ENCODE data around the gene DKC1. TPM values are rescaled to one million over a fixed set of nuclear protein-coding genes. Genes with fewer than 3 reads are reported as not detected.

DKC1 gene
- total RNA-seq, 2 donors from 2014 or later, result 17.9 to 26.0 TPM

GRCh38 chrX:154793084-154793795 lies 30.6 kb downstream of the DKC1 start:
- H3K4me3 ChIP-seq, result no peak overlapping the region
- H3K4me1 ChIP-seq, result peaks cover 30% of the 10 kb centered on the region
- ATAC-seq, result no peak
- peak overlapping the region in 1 of 4 donors; percentile 63 for H3K27ac ChIP-seq
- H3K27me3 ChIP-seq, result no peaks in the 10 kb centered on the region
- H3K36me3 ChIP-seq (replicated peaks in 1 of 2; ENCODE audit: insufficient read depth in 1 of 2, low read depth in 2 of 2), result no peaks in the 10 kb centered on the region
- no peak for TF ChIP-seq CTCF (IDR thresholded peaks at IDR 0.05)
- no peak for TF ChIP-seq POLR2A (IDR thresholded peaks at IDR 0.05)
- intact Hi-C loops (cut with DNase I), result no loop called here
- DNase-seq, result no peak
- H3K9me3 ChIP-seq, result no peaks in the 10 kb centered on the region
- WGBS, 2 donors, result 48% methylated on average over 7 of the region's 7 CpGs

- Histone ChIP-seq H3K36me3 (replicated peaks in 1 of 2; ENCODE audit: insufficient read depth in 1 of 2, low read depth in 2 of 2) (no peaks in the 10 kb centered on the region), H3K9me3 (no peaks in the 10 kb centered on the region), H3K27ac (peak overlapping the region in 2 of 4 donors; percentile 17 to 52), H3K27me3 (no peaks in the 10 kb centered on the region), H3K4me3 (no peak overlapping the region), H3K4me1 (peaks cover 43% of the 10 kb centered on the region)
- TF ChIP-seq CTCF (IDR thresholded peaks at IDR 0.05), result no peak
- TF ChIP-seq POLR2A (IDR thresholded peaks at IDR 0.05), result no peak
- no peak for ATAC-seq
- intact Hi-C loops (cut with DNase I), result no loop called here
- DNase-seq, result no peak
- WGBS, 2 donors, result 69 to 93% methylated on average over 2 of the region's 2 CpGs
Observed at GRCh38 chrX:154795016-154795415, 32.4 kb downstream of the DKC1 start.

GRCh38 chrX:154797006-154797405 lies 34.3 kb downstream of the DKC1 start:
- Histone ChIP-seq H3K36me3 (replicated peaks in 1 of 2; ENCODE audit: insufficient read depth in 1 of 2, low read depth in 2 of 2) (no peaks in the 10 kb centered on the region), H3K4me3 (no peak overlapping the region), H3K27ac (peak overlapping the region in 2 of 4 donors; percentile 36 to 55), H3K9me3 (no peaks in the 10 kb centered on the region), H3K27me3 (no peaks in the 10 kb centered on the region), H3K4me1 (peaks cover 57% of the 10 kb centered on the region)
- no peak for ATAC-seq
- no peak for DNase-seq
- TF ChIP-seq POLR2A (IDR thresholded peaks at IDR 0.05) (no peak), CTCF (IDR thresholded peaks at IDR 0.05) (no peak)
- intact Hi-C loops (cut with DNase I), result no loop called here
- 66 to 78% methylated on average over 5 to 6 of the region's 6 CpGs for WGBS, 2 donors

GRCh38 chrX:154799556-154800348 lies 37.1 kb downstream of the DKC1 start:
- ATAC-seq (peak; percentile 70), DNase-seq (peak; percentile 71 to 80 (median 78))
- peaks cover 47% of the 10 kb centered on the region for H3K4me1 ChIP-seq
- TF ChIP-seq POLR2A (IDR thresholded peaks at IDR 0.05) (no peak), CTCF (IDR thresholded peaks at IDR 0.05) (no peak)
- intact Hi-C loops (cut with DNase I), result no loop called here
- 4 to 5% methylated on average over 4 to 8 of the region's 9 CpGs for WGBS, 2 donors
- no peaks in the 10 kb centered on the region for H3K36me3 ChIP-seq (replicated peaks in 1 of 2; ENCODE audit: insufficient read depth in 1 of 2, low read depth in 2 of 2)
- H3K27me3 ChIP-seq, result no peaks in the 10 kb centered on the region
- peak overlapping the region in 3 of 4 donors; percentile 27 to 80 (median 58) for H3K27ac ChIP-seq
- H3K4me3 ChIP-seq, result no peak overlapping the region
- H3K9me3 ChIP-seq, result no peaks in the 10 kb centered on the region

All from body of pancreas (tissue), 4 donors.